ENCODE results near the gene UBASH3A.

The UBASH3A gene

DNA sequence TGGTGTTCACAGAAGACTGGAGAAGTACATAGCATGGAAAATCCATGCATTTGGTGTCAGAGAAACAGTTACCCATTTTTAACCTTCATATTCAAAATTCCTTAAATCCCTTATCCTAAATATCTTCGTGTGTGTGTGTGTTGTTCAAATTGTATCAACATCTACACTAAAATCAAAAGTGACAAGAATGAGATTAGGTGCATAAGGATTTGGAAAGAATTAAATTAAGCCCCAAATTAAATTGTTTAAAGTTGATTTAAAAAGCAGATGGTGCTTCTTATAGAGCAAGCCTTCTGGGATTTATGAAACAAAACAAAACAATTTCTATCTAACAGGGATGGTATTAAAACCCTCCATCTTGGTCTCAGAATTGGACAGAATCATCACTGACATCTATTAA is 87.6 kb downstream of the UBASH3A start:
- DNase-seq (ENCODE audit: low spot score) = no peak

DNA sequence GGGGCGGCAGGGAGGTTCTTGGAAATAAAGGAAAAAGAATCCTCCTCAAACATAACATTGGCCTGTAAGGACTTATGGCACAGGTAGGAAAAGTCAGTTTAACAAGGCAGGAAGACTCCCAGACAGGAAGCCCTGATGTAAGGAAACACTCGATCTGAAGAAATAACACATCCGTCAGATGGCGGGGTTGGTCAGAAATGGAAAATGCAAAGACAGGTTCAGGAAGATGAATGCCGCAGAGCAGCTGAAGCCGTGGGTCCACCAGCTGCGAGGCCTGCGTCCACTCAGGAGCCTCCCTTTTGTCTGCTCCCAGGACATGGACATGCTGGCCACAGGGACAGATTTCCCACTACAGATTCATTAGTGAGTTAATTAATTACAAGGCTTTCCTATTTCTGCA is 88.5 kb downstream of the UBASH3A start:
- DNase-seq (ENCODE audit: low spot score) = no peak

DNA sequence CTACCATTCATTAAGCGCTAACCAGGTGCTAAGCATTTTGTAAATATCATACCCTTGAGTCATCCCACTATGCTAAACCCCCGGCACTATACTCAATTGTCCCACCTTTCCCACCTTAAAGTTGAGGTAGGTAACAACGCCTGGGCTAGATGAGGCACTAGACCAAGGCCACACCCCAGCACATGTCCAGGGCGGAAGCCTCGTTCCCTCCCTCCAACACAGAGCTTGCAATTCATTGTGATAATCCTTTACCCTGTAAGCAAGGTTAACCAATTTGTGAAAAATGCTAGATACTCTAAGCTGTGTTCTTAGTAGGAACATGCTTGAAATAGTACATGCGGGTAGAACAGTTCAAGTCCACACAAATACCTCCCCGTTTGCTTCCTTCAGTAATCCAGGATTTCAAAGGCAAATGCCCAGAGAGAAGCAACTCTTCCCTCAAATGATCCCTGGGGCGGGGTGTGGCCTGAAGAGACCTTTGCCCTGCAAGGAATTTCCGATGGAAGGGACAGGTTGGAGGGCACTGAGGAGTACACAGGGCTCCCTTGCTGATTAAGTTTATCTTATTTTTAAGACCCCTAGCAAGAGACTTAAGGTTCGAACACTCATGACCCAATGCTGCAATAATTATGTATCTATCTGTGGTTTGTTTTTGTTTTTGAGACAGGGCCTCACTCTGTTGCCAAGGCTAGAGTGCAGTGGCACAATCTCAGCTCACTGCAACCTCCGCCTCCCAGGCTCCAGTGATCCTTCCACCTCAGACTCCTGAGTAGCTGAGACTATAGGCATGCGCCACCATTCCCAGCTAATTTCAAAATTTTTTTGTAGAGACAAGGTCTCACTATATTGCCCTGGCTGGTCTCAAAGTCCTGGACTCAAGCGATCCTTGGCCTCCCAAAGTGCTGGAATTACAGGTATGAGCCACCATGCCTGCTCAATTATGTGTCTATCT is 89.7 kb downstream of the UBASH3A start:
- DNase-seq (ENCODE audit: low spot score) = no peak

DNA sequence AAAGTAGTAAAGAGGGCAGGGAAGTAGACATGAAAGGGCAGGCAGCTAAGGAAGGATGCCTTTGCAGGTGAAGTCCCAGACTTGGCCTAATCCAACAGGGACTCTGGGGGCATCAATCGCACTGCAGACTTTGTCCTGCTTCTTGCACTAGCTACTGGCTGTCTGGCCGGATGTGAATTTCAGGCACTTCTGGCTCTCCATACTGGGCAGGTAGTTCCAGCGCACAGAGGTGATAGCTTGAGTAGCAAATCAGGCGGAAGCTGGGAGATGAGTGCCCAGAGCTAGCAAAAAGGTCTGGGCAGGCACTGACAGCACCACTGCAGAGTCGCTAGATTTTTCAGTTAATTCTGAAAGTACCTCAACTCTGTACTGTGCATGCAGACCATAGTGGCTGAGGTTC is 91.3 kb downstream of the UBASH3A start:
- no peak for DNase-seq (ENCODE audit: low spot score)

DNA sequence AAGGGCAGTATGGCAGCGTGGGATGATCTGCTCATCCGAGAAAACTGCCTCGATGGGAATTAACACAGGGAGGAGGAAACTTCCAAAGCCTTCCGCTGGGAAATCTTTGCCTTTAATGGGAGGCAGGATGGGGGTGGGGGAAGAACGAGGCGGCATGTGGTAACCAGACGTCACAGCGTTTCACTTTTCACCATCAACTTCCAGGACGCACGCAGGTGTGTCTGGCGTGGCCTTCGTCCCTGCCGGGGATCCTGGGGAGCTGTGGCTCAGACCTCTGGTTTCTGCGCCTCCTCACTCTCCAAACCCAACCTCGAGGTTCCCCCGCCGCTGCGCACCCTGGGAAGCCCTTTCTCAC is 92.0 kb downstream of the UBASH3A start:
- no peak for DNase-seq (ENCODE audit: low spot score)

DNA sequence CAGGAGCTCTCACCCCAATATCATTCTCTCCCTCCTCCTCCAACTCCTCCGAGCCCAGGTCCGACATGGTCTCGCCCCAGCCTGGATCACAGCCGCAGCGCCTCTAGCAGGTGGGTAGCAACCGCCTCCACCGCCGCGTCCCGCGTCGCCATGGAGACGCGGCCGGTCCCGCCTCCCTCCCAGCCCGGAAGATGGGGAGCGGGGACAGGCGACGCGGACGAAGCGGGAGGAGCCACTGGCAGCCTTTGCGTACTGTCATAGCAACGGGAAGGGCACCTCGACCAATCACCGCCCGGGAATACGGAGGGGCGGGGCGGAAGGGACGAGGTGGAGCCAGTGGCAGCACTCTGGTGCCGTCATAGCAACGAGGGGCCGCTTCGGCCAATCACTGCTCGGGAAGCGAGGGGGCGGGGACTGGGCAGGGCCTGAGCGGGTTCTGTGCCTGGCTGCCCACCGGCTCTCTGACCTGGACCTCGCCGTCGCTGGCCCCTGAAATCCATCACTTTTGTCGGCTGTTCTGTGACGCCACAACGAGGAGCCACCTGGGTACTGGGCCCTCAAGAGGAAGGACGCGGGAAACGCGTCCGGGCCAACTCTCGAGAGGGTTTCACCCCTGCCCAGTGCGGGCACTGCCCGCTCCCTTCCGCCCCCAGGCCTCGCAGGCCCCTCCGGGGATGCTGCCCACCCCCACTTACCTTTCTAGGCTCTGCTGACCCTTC is 92.6 kb downstream of the UBASH3A start, which contains the start of gene RSPH1:
Gene RSPH1, minus strand, starts transcription at position 105 of the 719 bp plus-strand sequence. Its CDS starts 38 bp downstream, at position 67.
- peak; percentile 100 for DNase-seq (ENCODE audit: low spot score)

DNA sequence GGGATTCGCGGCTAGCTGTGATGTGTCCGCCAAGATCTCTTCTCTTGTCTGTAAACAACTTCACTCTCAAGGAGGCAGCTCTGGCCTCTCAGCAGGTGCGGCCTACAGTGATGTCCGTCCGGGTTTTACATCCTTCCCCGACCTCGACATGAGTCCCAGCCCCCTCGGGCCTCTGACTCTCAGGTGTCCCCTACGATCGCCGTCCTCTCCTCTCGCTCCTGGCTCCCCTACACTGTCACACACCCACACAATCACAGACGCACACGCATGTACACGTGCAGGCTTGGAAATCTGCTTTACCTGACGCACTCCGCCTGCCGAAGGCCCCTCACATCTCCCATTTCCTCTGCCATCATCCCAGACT is 93.1 kb downstream of the UBASH3A start:
- no peak for DNase-seq (ENCODE audit: low spot score)
